ENCODE results near the gene ATIC.

Gene ATIC

GRCh38 chr2:215371915-215372897 lies 60.3 kb downstream of the ATIC start:
- H3K4me1 Mint-ChIP-seq = no peaks in the 10 kb centered on the region
- ATAC-seq (no peak), DNase-seq (no peak)
- H3K27me3 Mint-ChIP-seq = no peaks in the 10 kb centered on the region
- H3K4me3 Mint-ChIP-seq = no peak overlapping the region
- peaks cover 37% of the 10 kb centered on the region for H3K36me3 Mint-ChIP-seq (ENCODE audit: low read depth)
- H3K9me3 Mint-ChIP-seq = peaks cover 3% of the 10 kb centered on the region
- H3K27ac Mint-ChIP-seq = no peak overlapping the region

- H3K27me3 Mint-ChIP-seq = no peaks in the 10 kb centered on the region
Measured at GRCh38 chr2:215372968-215373649, 61.2 kb downstream of the ATIC start.

GRCh38 chr2:215374002-215374401 lies 62.1 kb downstream of the ATIC start:
- no peaks in the 10 kb centered on the region for H3K27me3 Mint-ChIP-seq
- H3K4me3 Mint-ChIP-seq = no peak overlapping the region
- H3K9me3 Mint-ChIP-seq = peaks cover 3% of the 10 kb centered on the region
- ATAC-seq = no peak
- H3K4me1 Mint-ChIP-seq = no peaks in the 10 kb centered on the region
- DNase-seq = no peak
- H3K27ac Mint-ChIP-seq = no peak overlapping the region
- H3K36me3 Mint-ChIP-seq (ENCODE audit: low read depth) = peaks cover 27% of the 10 kb centered on the region

More at GRCh38 chr2:215372968-215373649, 61.2 kb downstream of the ATIC start:
- no peak overlapping the region for H3K4me3 Mint-ChIP-seq
- H3K27ac Mint-ChIP-seq = no peak overlapping the region
- H3K4me1 Mint-ChIP-seq = no peaks in the 10 kb centered on the region
- no peak for DNase-seq
- H3K36me3 Mint-ChIP-seq (ENCODE audit: low read depth) = peaks cover 29% of the 10 kb centered on the region
- ATAC-seq = no peak
- H3K9me3 Mint-ChIP-seq = peaks cover 3% of the 10 kb centered on the region

GRCh38 chr2:215374642-215375466 lies 63.0 kb downstream of the ATIC start:
- no peak overlapping the region for H3K27ac Mint-ChIP-seq
- no peak for ATAC-seq

GRCh38 chr2:215375467-215375830 lies 63.6 kb downstream of the ATIC start:
- Mint-ChIP-seq H3K4me1 (no peaks in the 10 kb centered on the region), H3K27ac (no peak overlapping the region)
- ATAC-seq = no peak

More at GRCh38 chr2:215374642-215375466, 63.0 kb downstream of the ATIC start:
- Mint-ChIP-seq H3K4me1 (no peaks in the 10 kb centered on the region), H3K36me3 (ENCODE audit: low read depth) (peaks cover 25% of the 10 kb centered on the region), H3K27me3 (no peaks in the 10 kb centered on the region), H3K9me3 (peaks cover 3% of the 10 kb centered on the region), H3K4me3 (no peak overlapping the region)
- no peak for DNase-seq

GRCh38 chr2:215376103-215376780 lies 64.4 kb downstream of the ATIC start:
- Mint-ChIP-seq H3K27me3 (no peaks in the 10 kb centered on the region), H3K4me1 (no peaks in the 10 kb centered on the region), H3K9me3 (no peaks in the 10 kb centered on the region), H3K36me3 (ENCODE audit: low read depth) (peaks cover 24% of the 10 kb centered on the region), H3K4me3 (no peak overlapping the region), H3K27ac (no peak overlapping the region)
- DNase-seq (no peak), ATAC-seq (no peak)

More at GRCh38 chr2:215375467-215375830, 63.6 kb downstream of the ATIC start:
- DNase-seq = no peak
- peaks cover 24% of the 10 kb centered on the region for H3K36me3 Mint-ChIP-seq (ENCODE audit: low read depth)
- no peaks in the 10 kb centered on the region for H3K27me3 Mint-ChIP-seq
- H3K9me3 Mint-ChIP-seq = no peaks in the 10 kb centered on the region
- no peak overlapping the region for H3K4me3 Mint-ChIP-seq

GRCh38 chr2:215377283-215377682 lies 65.4 kb downstream of the ATIC start:
- Mint-ChIP-seq H3K36me3 (ENCODE audit: low read depth) (peaks cover 22% of the 10 kb centered on the region), H3K27me3 (no peaks in the 10 kb centered on the region), H3K4me1 (no peaks in the 10 kb centered on the region), H3K4me3 (no peak overlapping the region), H3K9me3 (no peaks in the 10 kb centered on the region), H3K27ac (no peak overlapping the region)
- ATAC-seq (no peak), DNase-seq (no peak)

- Mint-ChIP-seq H3K36me3 (ENCODE audit: low read depth) (peaks cover 22% of the 10 kb centered on the region), H3K4me3 (no peak overlapping the region), H3K27me3 (no peaks in the 10 kb centered on the region), H3K9me3 (no peaks in the 10 kb centered on the region), H3K4me1 (no peaks in the 10 kb centered on the region), H3K27ac (no peak overlapping the region)
- ATAC-seq = no peak
- DNase-seq = no peak
Measured at GRCh38 chr2:215378045-215378444, 66.2 kb downstream of the ATIC start.

- H3K9me3 Mint-ChIP-seq = no peaks in the 10 kb centered on the region
- H3K4me3 Mint-ChIP-seq = no peak overlapping the region
- no peak for ATAC-seq
- H3K27me3 Mint-ChIP-seq = no peaks in the 10 kb centered on the region
- H3K27ac Mint-ChIP-seq = no peak overlapping the region
- no peak for DNase-seq
- peaks cover 16% of the 10 kb centered on the region for H3K36me3 Mint-ChIP-seq (ENCODE audit: low read depth)
- no peaks in the 10 kb centered on the region for H3K4me1 Mint-ChIP-seq
Measured at GRCh38 chr2:215379039-215379438, 67.2 kb downstream of the ATIC start.

GRCh38 chr2:215379948-215380347 lies 68.1 kb downstream of the ATIC start:
- no peak overlapping the region for H3K27ac Mint-ChIP-seq
- H3K27me3 Mint-ChIP-seq = no peaks in the 10 kb centered on the region
- H3K9me3 Mint-ChIP-seq = no peaks in the 10 kb centered on the region
- DNase-seq = no peak
- H3K4me1 Mint-ChIP-seq = no peaks in the 10 kb centered on the region
- ATAC-seq = no peak
- no peak overlapping the region for H3K4me3 Mint-ChIP-seq
- H3K36me3 Mint-ChIP-seq (ENCODE audit: low read depth) = peaks cover 7% of the 10 kb centered on the region

- H3K4me1 Mint-ChIP-seq = no peaks in the 10 kb centered on the region
- no peak for ATAC-seq
- DNase-seq = no peak
- no peak overlapping the region for H3K4me3 Mint-ChIP-seq
- H3K27ac Mint-ChIP-seq = no peak overlapping the region
- no peaks in the 10 kb centered on the region for H3K9me3 Mint-ChIP-seq
- H3K36me3 Mint-ChIP-seq (ENCODE audit: low read depth) = peaks cover 3% of the 10 kb centered on the region
- no peaks in the 10 kb centered on the region for H3K27me3 Mint-ChIP-seq
Measured at GRCh38 chr2:215380699-215381098, 68.8 kb downstream of the ATIC start.

- no peaks in the 10 kb centered on the region for H3K4me1 Mint-ChIP-seq
- H3K27me3 Mint-ChIP-seq = no peaks in the 10 kb centered on the region
- peaks cover 2% of the 10 kb centered on the region for H3K36me3 Mint-ChIP-seq (ENCODE audit: low read depth)
- DNase-seq (no peak), ATAC-seq (no peak)
- H3K4me3 Mint-ChIP-seq = no peak overlapping the region
- no peak overlapping the region for H3K27ac Mint-ChIP-seq
- H3K9me3 Mint-ChIP-seq = no peaks in the 10 kb centered on the region
Measured at GRCh38 chr2:215382011-215382410, 70.2 kb downstream of the ATIC start.

GRCh38 chr2:215382480-215382879 lies 70.6 kb downstream of the ATIC start:
- Mint-ChIP-seq H3K4me3 (no peak overlapping the region), H3K36me3 (ENCODE audit: low read depth) (peaks cover 2% of the 10 kb centered on the region), H3K9me3 (no peaks in the 10 kb centered on the region), H3K4me1 (no peaks in the 10 kb centered on the region), H3K27me3 (no peaks in the 10 kb centered on the region), H3K27ac (no peak overlapping the region)
- DNase-seq = no peak
- no peak for ATAC-seq

All from activated naive CD8-positive, alpha-beta T cell treated with anti-CD3 and anti-CD28 coated beads, Interleukin-2, amount 50 U/mL, for 24 hours (primary cell).